Measurements from ENCODE around the gene SLC18B1.

- TF ChIP-seq ZNF281 (CRISPR knock-in tag; IDR thresholded peaks at IDR 0.05; ENCODE audit: borderline replicate concordance) (no peak), NR1H2 (CRISPR knock-in tag; IDR thresholded peaks at IDR 0.05; ENCODE audit: borderline replicate concordance, low read depth) (no peak)
Measured at GRCh38 chr6:132812756-132813172, 14.3 kb upstream of the SLC18B1 start.

Measured in HepG2 (cell line).